NCI-H748 (cell line): ENCODE results near the gene HTRA3.
A peak's percentile ranks its signal among the peaks of the same experiment; 100 is the strongest.

Experiments
- DNase-seq: peaks from one replicate; lab custom pipeline; 2025; ENCODE audit not compliant: unreplicated experiment; lab: John Stamatoyannopoulos, UW

Gene HTRA3

DNA sequence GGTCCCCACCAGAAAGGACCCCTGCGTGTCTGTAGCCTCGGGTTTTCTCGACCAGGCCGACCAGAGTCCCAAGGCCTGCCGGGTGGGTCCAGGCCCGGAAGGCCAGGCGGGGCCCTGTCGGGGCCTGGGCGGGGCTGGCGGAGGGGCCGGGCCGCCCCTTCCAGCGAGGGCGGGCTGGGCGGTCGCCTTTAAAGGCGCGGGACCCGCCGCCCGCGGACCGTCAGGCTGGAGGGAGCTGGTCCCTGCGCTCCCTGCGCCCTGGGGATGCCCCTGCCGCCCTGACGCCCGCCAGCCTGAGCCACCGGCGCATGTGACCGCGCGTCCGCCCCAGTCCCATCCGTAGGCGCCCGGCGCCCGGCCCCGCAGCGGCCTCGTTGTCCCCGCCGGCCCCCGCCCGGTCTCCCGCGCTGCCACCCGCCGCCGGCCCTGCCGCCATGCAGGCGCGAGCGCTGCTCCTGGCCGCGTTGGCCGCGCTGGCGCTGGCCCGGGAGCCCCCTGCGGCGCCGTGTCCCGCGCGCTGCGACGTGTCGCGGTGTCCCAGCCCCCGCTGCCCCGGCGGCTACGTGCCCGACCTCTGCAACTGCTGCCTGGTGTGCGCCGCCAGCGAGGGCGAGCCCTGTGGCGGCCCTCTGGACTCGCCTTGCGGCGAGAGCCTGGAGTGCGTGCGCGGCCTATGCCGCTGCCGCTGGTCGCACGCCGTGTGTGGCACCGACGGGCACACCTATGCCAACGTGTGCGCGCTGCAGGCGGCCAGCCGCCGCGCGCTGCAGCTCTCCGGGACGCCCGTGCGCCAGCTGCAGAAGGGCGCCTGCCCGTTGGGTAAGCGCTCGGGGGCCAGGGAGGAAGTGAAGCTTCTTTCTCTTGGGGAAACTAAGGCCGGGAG lies at the start of gene HTRA3:
Gene HTRA3 (plus strand): TSS at position 220 of the 883 bp plus-strand sequence. CDS start 215 bp downstream, at position 435.
- peak; percentile 57 for DNase-seq

DNA sequence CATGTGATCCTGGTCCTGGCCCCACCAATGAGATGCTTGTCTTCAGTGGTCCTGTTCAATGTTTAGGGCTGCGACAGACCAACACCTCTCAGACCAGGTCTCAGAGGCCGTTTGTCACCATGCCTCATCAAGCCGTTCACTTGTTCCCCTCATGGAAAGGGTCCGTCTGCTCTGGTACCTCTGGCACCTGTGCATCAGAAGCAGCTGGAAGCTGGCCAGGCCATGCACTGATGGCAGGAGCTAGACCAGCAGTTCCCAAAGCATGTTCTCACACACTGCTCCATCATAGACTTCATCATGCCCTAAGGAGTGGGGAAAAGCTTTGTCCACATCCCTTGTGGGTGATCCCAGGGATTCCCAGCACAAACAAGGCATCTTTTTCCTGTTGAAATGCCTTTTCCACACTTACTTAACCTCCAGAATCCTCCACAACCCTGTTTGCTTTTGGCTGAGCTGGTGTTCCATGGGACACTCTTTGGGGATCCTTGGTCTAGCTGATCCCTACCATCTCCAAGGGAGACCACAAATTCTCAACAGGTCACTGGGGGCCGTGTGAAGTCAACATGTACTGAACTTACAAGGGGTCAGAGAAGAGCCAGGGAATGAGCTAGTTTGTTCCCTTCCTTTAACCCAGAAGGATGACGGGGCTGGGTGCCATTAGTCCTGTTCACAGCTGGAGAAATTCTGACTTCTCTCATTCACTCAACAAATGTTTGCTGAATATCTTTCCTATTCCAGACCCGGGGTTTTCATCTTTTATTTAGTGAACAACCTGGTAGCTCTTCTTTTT lies 48.7 kb upstream of the HTRA3 start:
- no peak for DNase-seq

GRCh38 chr4:8221476-8221875 lies 48.1 kb upstream of the HTRA3 start:
- no peak for DNase-seq

GRCh38 chr4:8221985-8222384 lies 47.6 kb upstream of the HTRA3 start:
- no peak for DNase-seq

DNA sequence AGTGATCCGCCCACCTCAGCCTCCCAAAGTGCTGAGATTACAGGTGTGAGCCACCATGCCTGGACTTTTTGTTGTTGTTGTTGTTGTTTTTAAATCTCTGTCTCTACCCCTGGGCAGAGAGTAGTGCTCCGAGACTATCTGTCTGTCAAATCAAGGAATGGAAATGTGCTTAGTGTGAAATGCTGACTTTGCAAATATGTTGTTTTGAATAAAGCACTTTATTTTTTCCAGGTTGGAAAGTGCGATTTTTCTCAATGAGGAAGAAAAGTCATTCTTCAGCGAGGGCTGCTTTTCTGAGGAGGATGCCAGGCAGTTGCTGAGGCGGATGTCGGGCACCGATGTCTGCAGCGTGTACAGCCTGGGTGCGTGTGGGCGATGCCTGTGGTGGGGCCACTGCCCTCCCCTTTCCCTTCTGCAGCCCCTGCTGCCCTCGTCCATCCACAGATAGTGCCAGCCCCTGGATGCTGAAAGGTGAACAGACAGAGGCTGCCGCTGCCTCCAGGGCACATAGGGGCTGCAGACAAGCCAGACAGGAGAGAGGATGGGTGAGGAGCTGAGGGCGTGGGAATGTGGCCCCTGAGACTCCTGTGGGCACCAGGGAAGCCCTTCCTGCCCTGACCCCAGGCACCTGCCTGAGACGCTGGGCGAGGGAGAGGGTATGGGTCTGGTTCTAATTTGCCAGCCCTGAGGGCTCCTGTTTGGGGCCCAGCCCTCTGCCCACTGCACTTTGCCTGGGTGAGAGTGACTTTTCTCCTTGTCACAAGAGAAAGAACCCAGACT lies 46.8 kb upstream of the HTRA3 start:
- no peak for DNase-seq

DNA sequence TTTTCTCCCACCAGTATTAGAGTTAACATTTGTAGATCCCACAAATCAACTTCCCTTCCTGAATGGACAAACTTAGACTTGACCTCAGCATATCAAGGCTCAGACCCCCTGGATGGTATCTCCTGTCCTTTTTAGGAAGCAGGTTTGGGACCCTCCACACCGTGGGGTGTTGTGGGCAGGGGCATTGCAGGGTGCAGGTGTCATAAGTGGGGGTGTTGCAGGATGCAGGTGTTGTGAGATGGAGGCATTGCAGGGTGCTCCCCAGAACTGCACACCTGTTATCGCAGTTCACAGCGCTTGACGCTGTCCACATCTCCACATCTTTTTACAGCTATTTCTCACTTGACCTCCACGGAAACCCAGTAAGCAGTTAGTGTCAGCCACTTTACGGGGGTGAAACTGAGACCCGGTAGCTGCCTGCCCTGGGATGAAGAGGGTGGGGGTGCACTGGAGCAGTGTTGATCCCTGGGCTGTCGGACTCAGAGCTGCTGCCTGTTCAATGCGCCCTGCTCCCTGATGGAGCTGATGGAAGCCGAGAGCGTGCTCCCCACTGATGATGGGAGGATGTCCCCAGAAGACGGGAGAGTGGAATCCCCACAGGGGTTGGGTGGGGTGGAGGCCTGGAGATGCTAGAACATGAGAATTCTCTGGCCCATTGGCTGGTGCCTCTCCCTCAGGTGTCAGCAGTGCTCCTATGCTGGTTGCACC lies 45.1 kb upstream of the HTRA3 start:
- DNase-seq: no peak

- no peak for DNase-seq
Observed at GRCh38 chr4:8224975-8225625, 44.5 kb upstream of the HTRA3 start.

- DNase-seq: peak; percentile 84
Observed at GRCh38 chr4:8225706-8226443, 43.7 kb upstream of the HTRA3 start.

GRCh38 chr4:8227201-8227770 lies 42.3 kb upstream of the HTRA3 start:
- no peak for DNase-seq

GRCh38 chr4:8227771-8228318 lies 41.7 kb upstream of the HTRA3 start:
- DNase-seq: no peak

DNA sequence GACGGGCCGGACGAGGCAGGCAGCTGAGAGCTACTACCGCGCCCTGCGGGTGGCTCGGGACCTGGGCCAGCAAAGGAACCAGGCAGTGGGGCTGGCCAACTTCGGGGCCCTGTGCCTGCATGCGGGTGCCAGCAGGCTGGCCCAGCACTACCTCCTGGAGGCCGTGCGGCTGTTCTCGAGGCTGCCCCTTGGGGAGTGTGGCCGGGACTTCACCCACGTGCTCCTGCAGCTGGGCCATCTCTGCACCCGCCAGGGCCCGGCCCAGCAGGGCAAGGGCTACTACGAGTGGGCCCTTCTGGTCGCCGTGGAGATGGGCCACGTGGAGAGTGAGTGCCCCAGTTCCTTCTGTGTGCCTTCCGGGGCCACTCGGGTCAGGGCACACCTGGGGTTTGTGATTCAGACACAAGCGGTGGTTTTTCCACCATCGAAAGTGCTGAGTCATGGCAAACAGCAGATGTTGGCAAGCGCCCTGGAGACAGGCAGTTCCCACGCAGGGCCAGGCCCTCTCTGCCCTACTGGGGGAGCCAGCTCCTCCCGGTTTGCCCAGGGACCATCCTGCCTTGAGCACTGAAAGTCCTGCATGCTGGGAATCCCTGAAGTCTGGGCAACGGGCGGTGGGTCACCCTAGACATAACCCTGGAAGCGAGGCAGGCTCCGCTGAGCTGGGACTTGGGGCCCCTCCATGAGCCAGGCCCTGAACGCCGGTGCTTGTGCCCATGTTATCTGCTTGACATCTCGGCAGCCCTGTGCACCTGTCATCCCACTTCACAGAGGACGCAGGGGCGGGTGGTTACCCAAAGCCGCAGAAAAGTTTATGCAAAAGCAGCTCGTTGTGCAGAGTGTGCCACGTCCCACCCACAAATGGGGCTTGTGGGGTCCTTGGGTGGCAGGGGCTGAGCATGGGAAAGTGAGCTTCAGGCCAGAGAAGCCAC lies 41.0 kb upstream of the HTRA3 start:
- peak; percentile 70 for DNase-seq

- no peak for DNase-seq
Observed at GRCh38 chr4:8229331-8229975, 40.1 kb upstream of the HTRA3 start.

DNA sequence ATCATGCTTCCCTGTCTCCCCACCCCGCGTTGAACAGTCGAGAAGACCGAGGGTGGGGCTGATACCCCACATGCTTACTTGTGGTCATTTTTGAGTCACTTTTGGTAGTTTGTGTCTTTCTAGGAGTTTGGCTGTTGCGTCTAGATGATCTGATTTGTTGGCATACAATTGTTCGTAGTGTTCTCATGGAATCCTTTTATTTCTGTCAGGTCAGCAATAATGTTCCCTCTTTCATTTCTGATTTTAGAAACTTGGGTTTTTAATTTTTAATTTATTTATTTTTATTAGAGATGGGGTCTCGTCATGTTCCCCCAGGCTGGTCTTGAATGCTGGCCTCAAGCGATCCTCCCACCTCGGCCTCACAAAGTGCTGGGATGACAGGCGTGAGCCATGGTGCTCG lies 39.5 kb upstream of the HTRA3 start:
- no peak for DNase-seq

DNA sequence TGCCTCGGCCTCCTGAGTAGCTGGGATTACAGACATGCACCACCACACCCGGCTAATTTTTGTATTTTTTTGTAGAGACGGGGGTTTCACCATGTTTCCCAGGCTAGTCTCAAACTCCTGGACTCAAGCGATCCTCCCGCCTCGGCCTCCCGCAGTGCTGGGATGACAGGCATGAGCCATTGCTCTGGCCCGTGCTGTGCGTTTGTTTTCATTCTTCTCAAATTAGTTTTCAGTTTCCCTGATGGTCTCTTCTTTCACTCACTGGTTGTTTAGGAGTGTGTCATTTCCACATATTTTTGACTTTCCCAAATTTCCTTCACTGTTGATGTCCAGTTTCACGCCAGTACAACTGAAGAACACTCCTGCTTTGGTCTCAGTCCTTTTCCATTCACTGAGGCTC lies 38.7 kb upstream of the HTRA3 start:
- DNase-seq: no peak

DNA sequence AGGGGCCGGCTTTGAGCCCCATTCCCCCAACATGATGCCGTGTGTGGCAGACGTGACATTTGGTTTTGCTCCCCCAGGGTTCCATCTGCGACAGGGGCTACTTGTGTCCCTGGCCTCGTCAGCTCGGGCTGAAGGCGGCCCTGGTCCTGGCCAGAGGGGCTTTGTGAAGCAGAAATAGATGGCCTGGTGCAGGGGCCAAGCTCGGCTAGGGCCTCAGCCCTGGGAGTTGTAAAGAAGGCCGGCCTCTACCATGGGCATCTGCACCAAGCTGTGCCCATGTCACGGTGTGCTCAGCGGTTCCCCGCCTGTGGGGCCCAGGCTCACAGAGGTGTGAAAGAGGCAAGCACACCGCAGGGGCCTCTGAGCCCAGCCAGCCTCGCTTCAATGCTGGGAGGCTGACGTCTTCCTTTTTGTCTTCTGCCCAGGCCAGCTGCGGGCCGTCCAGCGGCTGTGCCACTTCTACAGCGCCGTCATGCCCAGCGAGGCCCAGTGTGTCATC lies 38.0 kb upstream of the HTRA3 start:
- DNase-seq: no peak

GRCh38 chr4:8232748-8233147 lies 36.8 kb upstream of the HTRA3 start:
- no peak for DNase-seq
